Calu3 (cell line): Measurements from ENCODE around the gene FARP1. TPM values are rescaled to one million over a fixed set of nuclear protein-coding genes. Genes with fewer than 3 reads are reported as not detected.

Experiments used
- BruUV-seq: library from RNA; stranded (reverse); fragments of 400-500 nt; replicated peaks from 2 replicates; lab custom pipeline; 2021; lab: Mats Ljungman, UMichigan
- CTCF ChIA-PET: fragments of 300-600 bp; sonication (Branson Sonifier 250); formaldehyde crosslinking; loops from one replicate; lab custom pipeline; 2022; ENCODE audit warnings: antibody characterized with exemption; lab: Charles Lee
- DNase-seq: peaks from one replicate; pipeline ENCODE4 v3.0.0; 2022
- H3K27ac Mint-ChIP-seq: one replicate; pipeline ENCODE4 v1.8.0; 2022; ENCODE audit warnings: mixed read lengths; ENCODE audit not compliant: unreplicated experiment
- H3K27me3 Mint-ChIP-seq: one replicate; pipeline ENCODE4 v1.8.0; 2022; ENCODE audit warnings: mixed read lengths; ENCODE audit not compliant: unreplicated experiment
- H3K36me3 Mint-ChIP-seq: one replicate; pipeline ENCODE4 v1.8.0; 2022; ENCODE audit warnings: mild to moderate bottlenecking, moderate library complexity, mixed read lengths; ENCODE audit not compliant: insufficient read depth, unreplicated experiment
- H3K4me1 Mint-ChIP-seq: one replicate; pipeline ENCODE4 v1.8.0; 2022; ENCODE audit warnings: mild to moderate bottlenecking, low read depth, mixed read lengths; ENCODE audit not compliant: unreplicated experiment
- H3K4me3 Mint-ChIP-seq: one replicate; pipeline ENCODE4 v1.8.0; 2022; ENCODE audit warnings: mild to moderate bottlenecking, low read depth, moderate library complexity, mixed read lengths; ENCODE audit not compliant: unreplicated experiment
- H3K9me3 Mint-ChIP-seq: one replicate; pipeline ENCODE4 v1.8.0; 2022; ENCODE audit warnings: low read depth, mixed read lengths; ENCODE audit not compliant: unreplicated experiment
- intact Hi-C: fragments of 100-400 bp; cut with micrococcal nuclease; formaldehyde crosslinking; loops from one replicate; pipeline ENCODE4 v1.10.0; 2022; ENCODE audit not compliant: unreplicated experiment
- total RNA-seq: library from RNA; stranded (reverse); gene quantifications from 2 replicates; pipeline ENCODE4 v1.2.3, GENCODE V29; 2022
- TF ChIP-seq, protein P1 (sequence below): fragments of 200-600 bp; IDR thresholded peaks from one replicate; pipeline ENCODE4 v1.8.0; 2022; ENCODE audit warnings: antibody characterized with exemption; ENCODE audit not compliant: unreplicated experiment

The FARP1 gene
- total RNA-seq, 1 experiment from 2014 or later: 47.0 TPM

DNA sequence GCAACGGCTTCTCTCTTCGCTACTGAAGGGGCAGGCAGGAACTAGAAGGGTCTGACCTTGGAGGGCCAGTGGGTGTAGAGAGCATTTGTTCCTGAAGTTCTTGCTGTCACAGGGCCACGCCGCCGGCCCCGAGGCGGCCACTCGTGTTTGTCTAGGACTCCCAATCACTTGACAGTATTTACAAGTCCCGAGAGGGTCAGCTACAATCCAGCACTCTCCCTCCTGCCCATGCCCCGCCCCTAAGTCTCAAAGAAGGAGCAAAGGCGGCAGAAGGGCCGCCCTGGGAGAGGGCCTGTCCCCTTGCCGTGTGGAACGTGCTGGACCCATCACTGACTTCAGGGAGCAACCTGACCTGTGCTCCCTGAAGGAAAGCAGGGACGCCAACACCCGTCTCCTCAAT, 315.5 kb downstream of the FARP1 start:
- CTCF ChIA-PET: no interaction called here
- BruUV-seq: no TSS peak
- peaks cover 20% of the 10 kb centered on the region for H3K36me3 Mint-ChIP-seq
- no peak overlapping the region for H3K4me3 Mint-ChIP-seq
- H3K27me3 Mint-ChIP-seq: no peaks in the 10 kb centered on the region
- DNase-seq: no peak
- intact Hi-C loops: no loop called here
- H3K4me1 Mint-ChIP-seq: no peaks in the 10 kb centered on the region
- no peak overlapping the region for H3K27ac Mint-ChIP-seq
- no peaks in the 10 kb centered on the region for H3K9me3 Mint-ChIP-seq
- TF ChIP-seq, protein P1, sequence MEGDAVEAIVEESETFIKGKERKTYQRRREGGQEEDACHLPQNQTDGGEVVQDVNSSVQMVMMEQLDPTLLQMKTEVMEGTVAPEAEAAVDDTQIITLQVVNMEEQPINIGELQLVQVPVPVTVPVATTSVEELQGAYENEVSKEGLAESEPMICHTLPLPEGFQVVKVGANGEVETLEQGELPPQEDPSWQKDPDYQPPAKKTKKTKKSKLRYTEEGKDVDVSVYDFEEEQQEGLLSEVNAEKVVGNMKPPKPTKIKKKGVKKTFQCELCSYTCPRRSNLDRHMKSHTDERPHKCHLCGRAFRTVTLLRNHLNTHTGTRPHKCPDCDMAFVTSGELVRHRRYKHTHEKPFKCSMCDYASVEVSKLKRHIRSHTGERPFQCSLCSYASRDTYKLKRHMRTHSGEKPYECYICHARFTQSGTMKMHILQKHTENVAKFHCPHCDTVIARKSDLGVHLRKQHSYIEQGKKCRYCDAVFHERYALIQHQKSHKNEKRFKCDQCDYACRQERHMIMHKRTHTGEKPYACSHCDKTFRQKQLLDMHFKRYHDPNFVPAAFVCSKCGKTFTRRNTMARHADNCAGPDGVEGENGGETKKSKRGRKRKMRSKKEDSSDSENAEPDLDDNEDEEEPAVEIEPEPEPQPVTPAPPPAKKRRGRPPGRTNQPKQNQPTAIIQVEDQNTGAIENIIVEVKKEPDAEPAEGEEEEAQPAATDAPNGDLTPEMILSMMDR: no peak

DNA sequence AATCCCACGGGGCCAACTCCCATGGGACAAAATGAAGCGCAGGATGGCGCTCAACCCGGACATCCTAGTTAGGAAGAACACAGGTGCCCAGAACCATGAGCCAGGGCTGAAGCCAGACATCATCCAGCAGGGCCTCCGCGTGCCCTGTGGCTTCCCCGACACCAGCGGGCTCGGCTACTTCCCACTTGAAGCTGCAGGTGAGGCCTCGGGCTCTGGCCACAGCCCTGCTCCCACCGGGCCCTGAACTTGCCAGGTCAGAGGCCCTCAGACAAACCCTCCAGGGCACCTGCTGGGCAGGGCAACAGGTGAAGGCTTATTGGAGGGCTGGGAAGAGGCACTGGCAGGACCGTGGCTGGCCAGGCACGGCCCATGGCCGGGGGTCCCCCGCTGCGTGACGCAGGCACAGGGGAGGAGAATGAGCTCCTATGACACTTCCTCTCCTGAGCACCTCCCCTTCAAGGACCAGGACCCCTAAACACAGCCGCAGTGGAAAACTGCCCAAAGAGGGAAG, 316.3 kb downstream of the FARP1 start:
- TF ChIP-seq, protein P1: no peak
- CTCF ChIA-PET: no interaction called here
- Mint-ChIP-seq H3K27ac (no peak overlapping the region), H3K4me3 (no peak overlapping the region), H3K9me3 (no peaks in the 10 kb centered on the region), H3K27me3 (no peaks in the 10 kb centered on the region), H3K36me3 (peaks cover 21% of the 10 kb centered on the region), H3K4me1 (no peaks in the 10 kb centered on the region)
- BruUV-seq: no TSS peak
- no peak for DNase-seq
- intact Hi-C loops: no loop called here

DNA sequence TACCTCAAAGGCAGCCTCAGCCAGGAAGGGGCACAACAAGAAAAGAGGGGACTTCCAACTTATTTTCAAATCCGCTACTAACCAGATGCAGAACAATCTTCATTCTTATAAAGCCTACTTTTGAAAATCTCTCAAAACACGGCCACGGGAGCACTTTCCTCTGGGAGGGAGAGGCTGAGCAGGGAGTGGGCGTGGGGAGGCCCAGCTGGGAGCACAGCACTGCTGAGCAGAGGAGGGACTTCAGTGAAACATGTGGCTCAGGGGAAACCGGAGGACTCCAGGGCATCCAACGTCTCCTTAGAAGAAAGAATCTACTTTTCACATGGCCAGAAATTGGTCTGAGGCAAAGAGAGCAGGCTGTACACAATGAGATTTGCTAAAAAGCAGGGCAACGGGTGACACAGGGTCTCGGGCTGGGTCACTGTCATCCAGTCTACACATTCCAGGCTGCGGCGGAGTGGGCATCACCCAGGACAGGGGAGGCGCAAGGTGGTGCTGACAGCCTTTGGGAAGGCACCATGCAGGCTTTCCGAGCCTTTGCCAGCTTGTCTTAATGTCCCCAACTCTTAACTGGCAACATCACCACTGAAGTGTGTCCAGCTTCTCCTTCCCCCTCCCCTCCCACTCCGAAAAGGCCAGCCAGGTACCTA, 317.0 kb downstream of the FARP1 start:
- Mint-ChIP-seq H3K27me3 (no peaks in the 10 kb centered on the region), H3K27ac (no peak overlapping the region), H3K4me1 (no peaks in the 10 kb centered on the region), H3K36me3 (peaks cover 21% of the 10 kb centered on the region), H3K9me3 (no peaks in the 10 kb centered on the region), H3K4me3 (no peak overlapping the region)
- TF ChIP-seq, protein P1: no peak
- CTCF ChIA-PET: no interaction called here
- intact Hi-C loops: no loop called here
- BruUV-seq: no TSS peak
- no peak for DNase-seq

DNA sequence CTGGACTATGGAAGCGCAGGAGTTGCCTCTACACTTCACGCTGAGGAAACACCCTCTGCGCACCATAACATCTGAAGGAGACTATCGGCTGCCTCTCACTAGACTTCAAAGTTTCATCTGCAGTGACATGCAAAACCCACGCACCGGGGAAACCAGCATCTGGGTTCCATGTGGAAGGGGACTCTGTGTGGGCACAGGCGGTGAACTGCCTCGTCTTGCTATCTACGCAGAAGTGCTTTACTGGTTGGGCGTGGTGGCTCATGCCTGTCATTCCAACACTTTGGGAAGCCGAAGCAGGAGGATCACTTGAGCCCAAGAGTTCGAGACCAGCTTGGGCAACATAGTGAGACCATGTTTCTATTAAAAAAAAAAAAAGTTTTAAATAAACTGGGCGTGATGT, 317.6 kb downstream of the FARP1 start:
- BruUV-seq: no TSS peak
- no peaks in the 10 kb centered on the region for H3K27me3 Mint-ChIP-seq
- no peak for DNase-seq
- no peak overlapping the region for H3K4me3 Mint-ChIP-seq
- intact Hi-C loops: no loop called here
- no peaks in the 10 kb centered on the region for H3K9me3 Mint-ChIP-seq
- TF ChIP-seq, protein P1: no peak
- CTCF ChIA-PET: no interaction called here
- H3K4me1 Mint-ChIP-seq: no peaks in the 10 kb centered on the region
- peaks cover 21% of the 10 kb centered on the region for H3K36me3 Mint-ChIP-seq
- no peak overlapping the region for H3K27ac Mint-ChIP-seq
